NCI-H2227 (cell line): ENCODE data around the gene INO80B.
"Not testable (repeated sequence)": the region's sequence is repeated elsewhere in the genome, so short reads cannot be mapped to it uniquely, and the experiment has no call there.

Experiments used
- DNase-seq: peaks from one replicate; lab custom pipeline; 2025; ENCODE audit not compliant: unreplicated experiment; lab: John Stamatoyannopoulos, UW

Gene INO80B

DNA sequence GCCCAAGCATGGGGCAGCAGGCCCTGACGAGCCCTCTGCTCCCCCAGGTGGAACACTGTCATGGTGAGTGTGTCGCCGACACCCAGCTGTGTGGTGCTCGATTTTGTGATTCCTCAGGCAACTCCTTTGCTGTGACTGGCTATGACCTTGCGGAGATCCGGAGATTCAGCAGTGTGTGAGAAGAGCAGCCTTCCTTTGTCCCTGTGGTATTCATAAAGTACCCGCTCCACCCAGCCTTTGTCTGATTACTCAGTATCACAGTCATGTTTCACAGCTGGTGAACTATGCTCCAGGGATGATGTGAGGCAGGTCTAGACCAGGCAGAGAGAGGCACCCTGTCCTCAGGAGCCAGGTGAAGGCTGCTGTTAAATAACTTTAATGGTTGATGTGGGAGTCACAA lies 29.4 kb upstream of the INO80B start:
- DNase-seq = no peak

DNA sequence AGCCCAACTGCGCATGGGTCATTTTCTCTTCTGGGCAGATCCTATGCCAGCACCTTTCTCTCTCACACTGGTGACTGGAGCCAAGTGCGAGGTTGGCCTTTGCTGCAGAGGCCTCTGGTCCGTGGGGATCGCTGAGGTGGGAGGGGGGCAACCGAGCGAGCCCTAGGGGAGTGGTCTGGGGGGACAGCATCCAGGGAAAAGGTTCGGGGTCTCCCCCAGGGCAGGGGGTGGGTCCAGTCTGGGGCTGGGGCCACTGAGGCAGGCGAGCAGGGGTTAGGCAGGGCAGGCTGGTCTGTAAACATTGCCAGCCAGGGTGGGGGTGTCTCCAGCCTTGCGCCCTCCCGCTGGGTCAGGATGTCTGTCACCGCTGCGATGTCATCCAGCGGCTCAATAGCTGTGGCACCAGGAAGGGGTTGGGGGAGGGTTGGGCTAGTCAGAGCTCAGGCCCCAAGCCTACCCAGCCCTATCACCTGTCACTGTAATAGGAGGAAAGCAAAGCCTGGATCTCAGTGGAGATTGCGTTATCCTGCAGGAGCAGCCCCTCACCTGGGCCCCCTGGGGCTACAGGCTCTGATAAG lies 28.6 kb upstream of the INO80B start:
- no peak for DNase-seq

DNA sequence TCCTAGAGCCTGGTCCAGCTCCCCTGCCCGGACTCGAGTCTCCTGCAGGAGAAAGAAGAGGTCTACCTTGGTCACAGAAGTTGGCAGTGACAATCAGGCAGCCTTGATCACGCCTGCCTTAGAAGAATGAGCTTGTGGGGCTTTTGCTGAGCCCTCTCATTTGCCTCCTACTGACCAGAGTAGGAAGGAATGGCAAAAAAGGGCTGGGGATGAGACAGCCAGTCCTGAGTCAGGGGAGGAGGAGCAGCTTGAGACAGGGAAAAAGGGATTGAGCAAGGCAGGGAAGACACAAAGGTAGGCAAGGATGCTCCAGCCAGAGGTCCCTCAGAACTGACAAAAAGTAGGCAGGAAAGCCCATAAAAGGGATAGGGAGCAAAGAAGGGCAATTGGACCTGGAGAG lies 27.3 kb upstream of the INO80B start:
- no peak for DNase-seq

DNA sequence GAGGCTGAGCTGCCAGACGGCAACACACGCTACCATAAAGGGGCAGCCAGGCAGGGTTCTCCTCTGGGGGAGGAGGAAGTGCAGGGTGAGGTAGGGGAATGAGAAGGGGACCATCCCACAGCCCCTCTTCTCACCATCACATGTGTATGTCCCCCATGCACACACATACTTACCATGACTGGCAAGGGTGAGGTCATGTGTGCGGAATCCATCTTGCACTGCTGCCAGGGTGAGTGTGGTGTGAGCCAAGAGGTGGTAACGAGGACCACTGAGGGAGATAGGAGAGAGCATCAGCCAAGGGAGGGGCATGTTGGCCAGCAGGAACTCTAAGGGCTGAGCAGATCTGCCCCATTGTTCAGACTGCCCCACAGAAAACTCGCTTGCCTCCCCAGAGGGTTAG lies 26.2 kb upstream of the INO80B start:
- no peak for DNase-seq

DNA sequence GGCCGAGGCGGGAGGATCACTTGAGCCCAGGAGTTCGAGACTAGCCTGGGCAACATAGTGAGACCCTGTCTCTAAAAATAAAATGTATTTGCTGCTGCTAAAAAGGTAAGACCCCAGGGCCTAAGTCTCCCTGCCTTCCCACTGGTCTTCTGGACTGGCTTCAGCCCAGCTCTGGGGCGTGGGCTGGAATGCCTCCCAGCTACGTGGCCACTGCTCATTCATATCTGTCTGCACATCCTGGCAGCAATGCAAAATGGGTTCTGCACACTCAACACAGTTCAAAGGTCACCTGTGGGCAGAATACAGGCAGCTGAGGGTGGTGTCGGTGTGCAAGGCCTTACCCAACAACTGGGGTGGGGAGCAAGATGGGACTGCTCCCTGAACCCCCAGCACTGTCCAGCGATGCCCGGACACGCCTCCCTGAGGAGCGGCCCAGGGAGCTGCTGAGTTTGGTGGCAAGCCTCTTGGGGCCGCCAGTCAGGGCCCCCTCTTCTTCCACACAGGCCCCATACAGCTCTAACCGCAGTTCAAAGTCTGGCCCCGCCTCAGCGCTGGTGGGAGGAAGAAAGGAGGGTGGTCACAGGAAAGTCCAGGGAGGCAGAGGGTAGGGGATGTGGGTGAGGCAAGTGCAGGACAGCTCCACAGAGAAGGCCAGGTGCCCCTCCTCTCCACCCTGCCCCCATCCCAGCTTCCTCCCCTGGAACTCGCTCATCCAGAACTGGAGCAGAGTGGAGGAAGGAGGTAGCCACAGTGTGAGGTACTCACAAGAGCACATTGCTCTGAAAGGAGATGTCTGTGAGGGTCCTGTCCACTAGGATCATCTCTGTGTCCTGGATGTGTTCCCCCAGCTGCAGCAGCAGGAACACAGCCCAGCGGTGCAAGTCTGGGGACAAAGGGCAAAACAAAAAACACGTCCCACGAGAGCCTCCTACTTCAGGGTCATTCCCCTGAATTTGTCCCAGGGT lies 25.1 kb upstream of the INO80B start:
- DNase-seq = no peak

DNA sequence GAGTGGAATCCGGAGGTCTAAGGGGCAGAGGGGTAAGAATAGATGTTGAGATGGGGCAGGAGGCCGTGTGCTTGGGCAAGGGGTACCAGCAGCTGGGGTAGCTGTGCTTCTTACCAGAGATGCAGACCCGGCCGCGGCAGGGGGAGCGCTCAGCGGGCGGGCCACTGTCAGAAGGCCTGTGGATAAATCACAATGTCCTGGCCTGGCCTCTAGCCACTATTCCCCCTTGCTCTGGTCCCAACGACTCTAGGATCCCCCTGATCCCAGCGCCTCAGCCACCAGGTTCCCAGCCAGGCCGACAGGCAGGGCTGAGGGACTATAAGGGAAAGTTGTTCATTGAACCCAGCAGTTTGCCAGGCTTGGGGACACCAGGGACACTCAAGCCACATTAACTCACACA lies 24.4 kb upstream of the INO80B start:
- no peak for DNase-seq

DNA sequence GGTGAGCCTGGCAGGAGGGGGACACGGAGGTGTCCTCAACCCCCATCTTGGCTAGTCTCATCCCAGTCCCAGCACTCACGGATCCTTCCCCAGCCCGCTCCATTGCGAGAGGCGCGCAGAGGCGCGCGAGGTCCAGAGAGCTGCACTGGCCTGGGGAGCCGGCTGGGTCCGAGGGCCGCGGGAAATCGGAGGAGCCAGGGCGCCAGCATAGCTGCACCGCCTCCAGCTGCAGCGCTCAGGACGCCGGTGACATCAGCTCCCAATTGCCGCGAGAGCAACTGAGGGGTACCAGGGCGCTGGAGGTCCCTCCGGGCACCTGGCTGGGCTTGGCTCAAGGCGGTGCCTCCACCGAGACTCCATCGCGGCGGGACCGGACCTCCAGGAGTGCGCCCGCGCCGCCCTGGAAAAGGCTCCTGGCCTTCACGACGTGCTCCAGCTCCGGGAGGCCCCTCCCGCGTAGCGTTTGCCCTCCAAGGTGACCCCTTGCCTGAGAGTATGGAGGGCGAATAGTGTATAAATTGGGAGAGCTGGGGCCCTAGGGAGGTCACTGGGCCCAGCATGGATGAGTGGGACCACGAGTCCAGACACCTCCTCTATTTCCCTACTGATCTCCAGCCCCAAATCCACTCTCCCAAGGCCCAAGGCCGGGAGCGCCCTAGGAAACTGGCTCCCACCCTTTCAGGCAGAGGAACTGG lies 18.6 kb upstream of the INO80B start:
- DNase-seq = no peak

DNA sequence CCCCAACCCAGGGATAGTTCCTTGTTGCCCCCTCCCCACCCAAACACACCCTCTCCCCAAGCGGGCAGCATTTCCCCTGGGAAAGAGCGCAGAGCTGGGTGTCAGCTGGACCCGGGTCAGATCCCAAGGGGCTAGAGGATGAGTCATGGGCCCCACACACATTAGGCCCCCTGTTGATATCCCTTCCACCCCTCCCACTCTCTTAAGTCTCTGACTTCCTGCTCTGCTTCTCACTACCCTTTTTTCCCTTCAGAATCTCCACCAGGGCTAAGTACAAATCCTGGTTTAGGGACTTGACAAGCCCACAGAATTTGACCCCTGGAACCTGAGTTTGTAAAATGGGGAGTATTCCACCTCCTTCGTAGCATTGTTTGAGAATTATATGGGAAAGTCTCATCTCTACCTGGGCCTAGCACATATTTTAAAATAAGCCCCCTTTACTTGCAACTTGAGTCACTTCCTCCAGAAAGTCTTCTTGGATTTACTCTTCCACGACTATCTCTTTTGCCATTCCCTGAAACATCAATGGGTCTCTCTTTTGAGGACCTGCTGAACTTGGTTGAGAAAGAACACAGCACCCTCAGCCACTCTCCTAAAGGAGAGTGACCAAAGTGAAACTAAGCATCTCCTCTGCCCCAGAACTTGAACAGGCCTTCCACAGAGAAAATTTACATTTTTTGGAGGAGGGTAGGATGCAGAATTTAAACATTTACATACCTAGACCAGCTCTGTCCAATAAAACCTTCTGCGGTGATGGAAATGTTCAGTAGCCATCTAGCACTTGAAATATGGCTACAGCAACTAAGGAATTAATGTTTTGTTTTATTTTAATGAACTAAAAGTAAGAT lies 17.8 kb upstream of the INO80B start:
- DNase-seq = no peak

DNA sequence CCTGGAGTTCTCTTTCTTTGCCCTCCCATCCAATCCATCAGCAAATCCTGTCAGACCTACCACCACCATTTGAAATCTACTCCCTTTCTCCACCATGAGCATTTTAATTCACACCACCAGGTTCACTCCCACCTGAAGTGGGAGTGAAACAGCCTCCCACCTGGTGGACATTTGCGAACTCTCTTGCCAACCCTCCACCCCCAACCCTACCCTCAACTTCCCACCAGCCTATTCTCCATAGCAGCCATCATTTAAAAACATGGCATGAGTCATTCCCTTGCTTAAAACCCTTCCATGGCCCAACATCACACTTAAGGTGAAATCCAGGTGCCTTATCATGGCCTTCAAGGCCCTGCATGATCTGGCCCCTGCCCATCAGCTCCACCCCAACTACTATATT lies 16.6 kb upstream of the INO80B start:
- DNase-seq = no peak

DNA sequence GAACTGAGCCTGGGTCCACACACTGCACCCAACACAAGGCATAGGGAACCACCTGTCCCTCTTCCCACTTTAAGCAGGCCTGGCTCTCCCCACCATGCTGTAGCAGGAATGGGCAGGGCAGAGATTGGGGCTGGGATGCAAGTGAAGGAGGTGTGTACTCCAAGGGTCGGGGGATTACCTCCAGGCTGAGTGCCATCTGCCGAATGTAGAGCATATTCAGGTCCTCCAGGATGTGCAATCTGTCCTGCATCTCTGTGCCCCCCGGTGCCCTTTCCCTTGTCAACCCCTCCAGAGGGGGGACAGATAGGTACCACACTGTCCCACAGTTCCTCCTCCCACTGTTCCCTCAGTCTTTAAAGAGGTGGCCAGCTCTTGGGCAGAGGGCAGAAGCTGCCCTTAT lies 15.5 kb upstream of the INO80B start:
- DNase-seq = no peak

DNA sequence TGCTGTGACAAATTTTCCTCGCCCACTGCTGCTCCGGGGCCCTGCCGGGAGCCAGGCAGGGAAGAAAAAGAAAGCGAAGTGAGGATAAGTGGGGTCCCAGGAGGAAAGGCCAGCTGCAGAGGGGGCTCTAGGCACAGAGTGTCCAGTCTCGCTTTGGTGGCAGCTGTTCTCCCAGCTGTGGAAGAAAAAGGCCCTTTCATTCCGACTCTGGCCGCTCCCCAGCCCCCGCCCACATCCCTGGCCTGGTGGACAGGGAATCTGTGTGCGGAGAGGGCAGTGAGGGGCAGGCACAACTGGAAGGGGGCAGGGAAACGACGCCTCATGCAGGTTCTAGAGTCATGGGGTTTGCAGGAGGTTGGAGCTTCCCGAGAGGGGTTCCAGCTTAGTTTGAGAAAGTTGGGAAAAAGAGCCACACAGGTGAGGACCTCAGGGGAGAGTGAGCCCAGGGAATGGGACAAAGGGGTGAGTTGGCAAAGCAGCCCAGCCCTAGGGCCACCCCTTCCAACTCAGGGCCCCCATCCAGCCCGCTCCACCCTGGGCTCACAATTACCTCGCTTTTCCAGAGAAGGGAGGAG lies 15.0 kb upstream of the INO80B start:
- DNase-seq = peak; percentile 53

DNA sequence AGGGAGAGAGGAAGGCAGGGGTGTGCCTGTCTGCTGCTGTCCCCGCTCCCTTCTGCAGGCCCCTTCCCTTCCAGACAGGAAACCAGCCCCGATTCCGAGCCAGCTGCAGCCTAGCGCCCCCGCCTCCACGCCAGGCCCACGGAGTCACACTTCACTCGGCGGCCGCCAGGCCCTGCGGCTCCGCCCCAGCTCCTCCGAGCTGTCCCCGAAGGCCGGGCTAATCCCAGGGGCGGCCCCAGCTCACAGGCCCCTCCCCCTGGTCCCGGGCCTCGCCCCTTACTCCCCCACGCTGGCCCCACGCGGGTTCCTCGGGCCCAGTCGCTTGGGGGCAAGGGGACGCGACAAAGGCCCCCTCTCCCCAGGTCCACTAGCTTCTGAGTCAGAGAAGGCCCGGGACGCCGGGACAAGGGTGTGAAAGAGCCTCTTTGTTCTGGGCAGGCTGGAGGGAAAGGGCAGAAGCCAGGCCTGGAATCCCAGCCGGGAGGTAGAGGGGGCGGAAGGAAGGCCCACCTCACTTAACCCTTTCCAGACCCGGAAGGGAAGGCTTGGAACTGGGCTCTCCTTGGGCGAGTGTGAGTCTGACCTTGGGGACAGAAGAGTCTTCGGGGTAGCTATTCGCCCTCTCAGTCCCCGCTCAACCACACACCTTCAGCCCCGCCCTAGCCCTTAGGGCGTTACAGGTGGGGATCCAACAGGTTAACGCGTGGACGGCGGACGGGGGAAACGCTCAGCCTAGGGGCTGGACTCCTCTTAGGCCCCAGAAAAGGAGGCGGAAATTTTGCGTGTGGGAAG lies 14.3 kb upstream of the INO80B start:
- DNase-seq = peak; percentile 90

DNA sequence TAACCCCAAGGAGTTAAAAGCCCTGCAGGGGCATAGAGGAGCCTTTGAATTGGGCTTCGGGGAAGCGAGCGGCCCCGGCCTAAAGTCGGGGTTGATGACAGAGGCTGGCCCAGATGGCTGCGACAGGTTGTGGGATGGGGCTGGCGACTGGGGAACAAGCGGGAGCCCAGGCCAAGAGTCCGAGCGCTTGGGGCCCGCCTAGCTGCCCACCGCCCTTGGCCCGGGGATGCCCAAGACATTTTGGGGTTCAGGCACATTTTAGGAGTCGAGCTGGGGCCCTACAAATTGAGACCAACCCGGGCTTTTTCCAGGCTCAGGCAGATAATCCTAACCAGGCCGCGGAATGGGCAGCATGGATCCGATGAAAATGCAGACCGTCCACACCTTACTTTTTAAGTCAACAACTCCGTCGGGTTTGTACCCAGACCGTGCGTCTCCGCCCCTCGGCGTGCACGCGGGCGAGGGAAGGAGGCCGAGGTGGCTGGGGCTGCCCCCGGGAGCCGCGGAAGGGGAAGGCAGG lies 13.7 kb upstream of the INO80B start:
- DNase-seq = no peak

DNA sequence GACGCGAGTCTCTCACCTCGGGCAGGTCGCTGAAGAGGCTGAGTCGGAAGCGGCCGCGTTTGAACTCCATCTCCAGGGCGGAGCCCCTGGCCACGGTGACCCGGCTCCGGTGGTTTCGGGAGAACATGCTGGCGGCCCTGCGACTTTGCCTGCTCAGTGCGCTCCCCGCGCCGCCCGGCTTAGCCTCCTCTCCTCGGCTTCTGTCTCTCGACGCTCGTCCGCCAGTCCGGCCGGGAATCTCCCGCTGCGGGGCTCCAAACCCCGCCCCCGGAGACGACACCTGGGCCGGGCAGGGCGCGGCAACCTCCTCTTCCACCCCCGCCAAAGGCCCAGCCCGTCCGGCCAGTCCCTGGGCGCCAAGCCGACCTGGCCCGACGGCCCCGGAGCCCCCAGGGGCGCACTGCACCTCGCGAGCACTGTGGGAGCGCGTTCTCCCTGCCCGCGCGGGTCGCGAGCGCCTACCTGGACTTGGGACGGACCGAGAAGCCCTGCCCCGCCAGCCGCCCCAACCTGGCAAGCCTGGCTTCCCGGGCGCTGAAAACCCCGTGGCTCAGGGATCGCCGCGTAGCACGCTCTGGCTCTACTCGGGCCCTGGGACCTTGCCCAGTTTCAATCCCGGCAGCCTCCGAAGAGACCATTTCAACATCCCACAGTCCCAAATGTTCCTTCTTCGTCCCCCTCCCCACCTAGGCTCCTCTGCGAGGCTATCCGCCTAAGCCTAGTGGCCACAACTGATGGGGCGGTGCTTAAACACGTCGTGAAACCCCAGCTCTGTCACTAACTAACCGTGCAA lies 13.0 kb upstream of the INO80B start, which contains the start of gene RTKN:
RTKN (minus strand) TSS at position 248 of the 793 bp plus-strand sequence; CDS start at position 127, 121 bp downstream.
- DNase-seq = no peak

DNA sequence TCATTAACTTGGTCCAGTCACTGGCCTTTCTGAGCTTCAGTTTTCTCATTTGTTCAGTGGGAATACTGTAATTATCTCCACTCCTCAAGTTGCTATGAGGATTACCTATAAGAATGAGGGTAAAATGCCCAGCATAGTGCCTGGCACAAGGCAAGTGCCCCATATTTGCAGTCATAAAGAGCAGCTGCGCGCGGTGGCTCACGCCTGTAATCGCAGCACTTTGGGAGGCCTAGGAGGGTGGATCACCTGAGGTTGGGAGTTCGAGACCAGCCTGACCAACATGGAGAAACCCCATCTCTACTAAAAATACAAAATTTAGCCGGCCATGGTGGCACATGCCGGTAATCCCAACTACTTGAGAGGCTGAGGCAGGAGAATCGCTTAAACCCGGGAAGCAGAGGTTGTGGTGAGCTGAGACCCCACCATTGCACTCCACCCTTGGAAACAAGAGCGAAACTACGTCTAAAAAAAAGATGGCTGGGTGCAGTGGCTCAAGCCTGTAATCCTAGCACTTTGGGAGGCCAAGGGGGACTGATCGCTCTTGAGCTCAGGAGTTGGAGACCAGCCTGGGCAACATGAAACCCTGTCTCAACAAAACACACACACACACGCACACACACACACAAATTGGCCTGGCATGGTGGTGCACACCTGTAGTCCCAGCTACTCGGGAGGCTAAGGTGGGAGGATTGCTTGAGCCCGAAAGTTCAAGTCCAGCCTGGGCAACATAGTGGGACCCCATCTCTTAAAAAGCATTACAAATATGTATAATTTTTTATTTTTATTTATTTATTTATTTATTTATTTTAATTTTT lies 12.2 kb upstream of the INO80B start:
- DNase-seq = not testable (repeated sequence)

DNA sequence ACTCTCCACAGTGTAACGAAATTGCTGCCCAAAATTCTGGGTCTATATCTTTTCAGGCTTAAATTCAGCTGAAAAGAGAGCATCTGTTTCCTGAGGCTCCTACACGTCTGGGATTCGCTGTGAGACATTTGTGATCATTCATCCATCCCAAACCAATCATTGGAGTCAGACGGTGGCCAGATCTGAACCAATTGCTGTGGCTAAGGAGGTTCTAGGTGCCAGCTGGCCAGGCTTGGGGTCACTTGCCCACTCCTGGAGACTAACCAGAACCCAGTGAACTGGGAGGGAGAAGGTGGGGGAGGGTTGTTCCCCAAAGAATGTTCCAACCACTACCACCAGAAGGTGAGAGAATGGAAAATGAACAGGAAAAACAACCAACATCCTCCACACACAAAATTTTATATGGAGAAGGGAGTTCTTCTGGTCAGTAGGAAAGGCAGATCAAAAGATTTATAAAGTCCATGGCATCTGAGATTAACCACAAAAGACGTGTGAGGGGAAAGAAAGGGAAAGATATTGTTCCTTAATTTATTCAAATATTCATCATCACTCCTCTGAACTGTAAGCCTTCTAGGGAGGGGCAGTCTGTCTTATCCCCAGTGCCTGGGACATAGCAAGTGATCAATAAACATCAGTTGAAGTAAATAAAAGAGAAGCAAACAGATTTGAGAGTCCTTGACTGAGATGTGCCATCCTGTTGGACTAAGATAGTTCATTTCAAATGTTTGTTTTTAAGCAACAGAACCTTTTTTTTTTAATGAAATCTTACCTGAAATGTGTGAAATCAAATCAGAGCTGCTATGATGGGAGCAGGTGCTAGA lies 10.2 kb upstream of the INO80B start:
- no peak for DNase-seq
